Mesothelial cell of epicardium (in vitro differentiated cells): ENCODE measurements around the gene PIM1. TPM values are rescaled to one million over a fixed set of nuclear protein-coding genes. Genes with fewer than 3 reads are reported as not detected.

Experiments used
- DNase-seq, 2 experiments: peaks; one replicate each; pipeline ENCODE4 v3.0.0; 2021; ENCODE audit warnings: low spot score in 2 of 2; ENCODE audit not compliant: unreplicated experiment in 2 of 2
- H3K27ac Mint-ChIP-seq: 2 replicates; pipeline ENCODE4 v1.8.0; 2021; ENCODE audit warnings: mixed read lengths
- H3K27me3 Mint-ChIP-seq: 2 replicates; pipeline ENCODE4 v1.8.0; 2021; ENCODE audit warnings: low read depth, mixed read lengths
- H3K36me3 Mint-ChIP-seq: 2 replicates; pipeline ENCODE4 v1.8.0; 2021; ENCODE audit warnings: mixed read lengths
- H3K4me1 Mint-ChIP-seq: 2 replicates; pipeline ENCODE4 v1.8.0; 2021; ENCODE audit warnings: mixed read lengths
- H3K4me3 Mint-ChIP-seq: 2 replicates; pipeline ENCODE4 v1.8.0; 2021; ENCODE audit warnings: mild to moderate bottlenecking, moderate library complexity, mixed read lengths
- H3K9me3 Mint-ChIP-seq: 2 replicates; pipeline ENCODE4 v1.8.0; 2021; ENCODE audit warnings: mixed read lengths
- CTCF ChIP-seq: fragments of 200-600 bp; sonication (generic); IDR thresholded peaks from one replicate; pipeline ENCODE4 v1.5.0; 2021; ENCODE audit warnings: antibody characterized with exemption; ENCODE audit not compliant: unreplicated experiment
- total RNA-seq: library from RNA; stranded (reverse); gene quantifications from 3 replicates; pipeline ENCODE4 v1.2.1, GENCODE V29; 2021

The PIM1 gene
- total RNA-seq, 1 donor from 2014 or later, result 26.2 TPM

- Mint-ChIP-seq H3K27me3 (no peaks in the 10 kb centered on the region), H3K4me1 (peaks cover 36% of the 10 kb centered on the region), H3K36me3 (peaks cover 20% of the 10 kb centered on the region), H3K9me3 (no peaks in the 10 kb centered on the region), H3K4me3 (peak overlapping the region; percentile 73), H3K27ac (peak overlapping the region; percentile 75)
- peak; percentile 95 for TF ChIP-seq CTCF
- peak; percentile 63 to 91 for DNase-seq
These were observed 2.2 kb downstream of the PIM1 start for GRCh38 chr6:37171970-37172812.

- Mint-ChIP-seq H3K27ac (no peak overlapping the region), H3K9me3 (no peaks in the 10 kb centered on the region), H3K4me3 (peak overlapping the region; percentile 23), H3K4me1 (peaks cover 33% of the 10 kb centered on the region), H3K36me3 (peaks cover 20% of the 10 kb centered on the region), H3K27me3 (no peaks in the 10 kb centered on the region)
- DNase-seq, result no peak
- no peak for TF ChIP-seq CTCF
These were observed 3.0 kb downstream of the PIM1 start for GRCh38 chr6:37172912-37173492.

GRCh38 chr6:37173493-37174195, 3.7 kb downstream of the PIM1 start:
- no peak for TF ChIP-seq CTCF
- Mint-ChIP-seq H3K9me3 (no peaks in the 10 kb centered on the region), H3K27ac (no peak overlapping the region), H3K36me3 (peaks cover 20% of the 10 kb centered on the region), H3K27me3 (no peaks in the 10 kb centered on the region), H3K4me1 (peaks cover 27% of the 10 kb centered on the region), H3K4me3 (peak overlapping the region; percentile 23)
- DNase-seq, result no peak

GRCh38 chr6:37174196-37174514, 4.2 kb downstream of the PIM1 start:
- no peaks in the 10 kb centered on the region for H3K9me3 Mint-ChIP-seq
- H3K36me3 Mint-ChIP-seq, result peaks cover 20% of the 10 kb centered on the region
- no peak overlapping the region for H3K27ac Mint-ChIP-seq

More at GRCh38 chr6:37174196-37174514, 4.2 kb downstream of the PIM1 start:
- DNase-seq, result no peak
- H3K4me3 Mint-ChIP-seq, result no peak overlapping the region
- H3K4me1 Mint-ChIP-seq, result peaks cover 22% of the 10 kb centered on the region
- no peaks in the 10 kb centered on the region for H3K27me3 Mint-ChIP-seq
- TF ChIP-seq CTCF, result no peak
